ENCODE data around the gene MSL3B.

MSL3B gene

GRCh38 chr2:233837694-233838229 lies 30.4 kb downstream of the MSL3B start:
- no peak for ATAC-seq
- Histone ChIP-seq H3K4me3 (no peak overlapping the region), H3K27ac (no peak overlapping the region), H3K36me3 (replicated peaks in 1 of 2; ENCODE audit: insufficient read depth in 1 of 2, low read depth in 2 of 2) (no peaks in the 10 kb centered on the region), H3K9me3 (no peaks in the 10 kb centered on the region), H3K4me1 (no peaks in the 10 kb centered on the region), H3K27me3 (no peaks in the 10 kb centered on the region)
- TF ChIP-seq, protein P1, sequence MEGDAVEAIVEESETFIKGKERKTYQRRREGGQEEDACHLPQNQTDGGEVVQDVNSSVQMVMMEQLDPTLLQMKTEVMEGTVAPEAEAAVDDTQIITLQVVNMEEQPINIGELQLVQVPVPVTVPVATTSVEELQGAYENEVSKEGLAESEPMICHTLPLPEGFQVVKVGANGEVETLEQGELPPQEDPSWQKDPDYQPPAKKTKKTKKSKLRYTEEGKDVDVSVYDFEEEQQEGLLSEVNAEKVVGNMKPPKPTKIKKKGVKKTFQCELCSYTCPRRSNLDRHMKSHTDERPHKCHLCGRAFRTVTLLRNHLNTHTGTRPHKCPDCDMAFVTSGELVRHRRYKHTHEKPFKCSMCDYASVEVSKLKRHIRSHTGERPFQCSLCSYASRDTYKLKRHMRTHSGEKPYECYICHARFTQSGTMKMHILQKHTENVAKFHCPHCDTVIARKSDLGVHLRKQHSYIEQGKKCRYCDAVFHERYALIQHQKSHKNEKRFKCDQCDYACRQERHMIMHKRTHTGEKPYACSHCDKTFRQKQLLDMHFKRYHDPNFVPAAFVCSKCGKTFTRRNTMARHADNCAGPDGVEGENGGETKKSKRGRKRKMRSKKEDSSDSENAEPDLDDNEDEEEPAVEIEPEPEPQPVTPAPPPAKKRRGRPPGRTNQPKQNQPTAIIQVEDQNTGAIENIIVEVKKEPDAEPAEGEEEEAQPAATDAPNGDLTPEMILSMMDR (IDR thresholded peaks at IDR 0.05) = no peak
- no peak for TF ChIP-seq POLR2A (IDR thresholded peaks at IDR 0.05)
- DNase-seq = peak in 1 of 4 donors; percentile 0
- WGBS, 2 donors = 82 to 85% methylated on average over 9 of the region's 9 CpGs
- intact Hi-C loops (cut with DNase I) = no loop called here

GRCh38 chr2:233836359-233836758 lies 31.8 kb downstream of the MSL3B start:
- intact Hi-C loops (cut with DNase I) = no loop called here
- H3K9me3 ChIP-seq = no peaks in the 10 kb centered on the region
- no peaks in the 10 kb centered on the region for H3K4me1 ChIP-seq
- WGBS, 2 donors = 94 to 95% methylated on average over 7 of the region's 7 CpGs
- DNase-seq = peak in 1 of 4 donors; percentile 0
- H3K27ac ChIP-seq = no peak overlapping the region
- TF ChIP-seq, protein P1 (IDR thresholded peaks at IDR 0.05) = no peak
- no peak for TF ChIP-seq POLR2A (IDR thresholded peaks at IDR 0.05)
- H3K36me3 ChIP-seq (replicated peaks in 1 of 2; ENCODE audit: insufficient read depth in 1 of 2, low read depth in 2 of 2) = no peaks in the 10 kb centered on the region
- ATAC-seq = no peak
- no peak overlapping the region for H3K4me3 ChIP-seq
- no peaks in the 10 kb centered on the region for H3K27me3 ChIP-seq

GRCh38 chr2:233835230-233836186 lies 32.7 kb downstream of the MSL3B start:
- intact Hi-C loops (cut with DNase I) = no loop called here
- Histone ChIP-seq H3K36me3 (replicated peaks in 1 of 2; ENCODE audit: insufficient read depth in 1 of 2, low read depth in 2 of 2) (no peaks in the 10 kb centered on the region), H3K27me3 (no peaks in the 10 kb centered on the region), H3K4me1 (no peaks in the 10 kb centered on the region), H3K4me3 (no peak overlapping the region), H3K27ac (no peak overlapping the region), H3K9me3 (no peaks in the 10 kb centered on the region)
- 78 to 81% methylated on average over 13 to 14 of the region's 14 CpGs for WGBS, 2 donors
- ATAC-seq = no peak
- peak in 1 of 4 donors; percentile 5 for DNase-seq
- no peak for TF ChIP-seq POLR2A (IDR thresholded peaks at IDR 0.05)
- TF ChIP-seq, protein P1 (IDR thresholded peaks at IDR 0.05) = no peak

- Histone ChIP-seq H3K4me1 (no peaks in the 10 kb centered on the region), H3K27me3 (no peaks in the 10 kb centered on the region), H3K9me3 (no peaks in the 10 kb centered on the region), H3K4me3 (no peak overlapping the region), H3K36me3 (replicated peaks in 1 of 2; ENCODE audit: insufficient read depth in 1 of 2, low read depth in 2 of 2) (no peaks in the 10 kb centered on the region), H3K27ac (no peak overlapping the region)
- TF ChIP-seq, protein P1 (IDR thresholded peaks at IDR 0.05) = no peak
- TF ChIP-seq POLR2A (IDR thresholded peaks at IDR 0.05) = no peak
- DNase-seq = no peak
- 80 to 90% methylated on average over 9 to 10 of the region's 10 CpGs for WGBS, 2 donors
- intact Hi-C loops (cut with DNase I) = no loop called here
- no peak for ATAC-seq
These were observed 34.8 kb downstream of the MSL3B start for GRCh38 chr2:233833345-233833744.

Data from body of pancreas (tissue), 4 donors.